Breast epithelium (tissue), 3 donors: ENCODE data around the gene SSBP4.

Source experiments
- CTCF ChIP-seq, 3 donors: fragments of 450-650 bp; IDR thresholded peaks; one replicate each; pipeline ENCODE4 v1.5.1; 2016 to 2017; ENCODE audit warnings: antibody characterized with exemption in 3 of 3, mild to moderate bottlenecking in 3 of 3, moderate library complexity in 3 of 3
- POLR2A ChIP-seq: fragments of 450-650 bp; IDR thresholded peaks from one replicate; pipeline ENCODE4 v1.6.1; 2016; ENCODE audit warnings: antibody characterized with exemption, mild to moderate bottlenecking, moderate library complexity

- TF ChIP-seq CTCF (IDR thresholded peaks at IDR 0.05) (no peak), POLR2A (no peak)
Observed at GRCh38 chr19:18421371-18421959, 2.3 kb downstream of the SSBP4 start.
